Mononuclear cell (primary cell): ENCODE results near the gene PDLIM1. TPM values are rescaled to one million over a fixed set of nuclear protein-coding genes. Genes with fewer than 3 reads are reported as not detected.
"Not testable (repeated sequence)": the region's sequence is repeated elsewhere in the genome, so short reads cannot be mapped to it uniquely, and the experiment has no call there.

Source experiments
- H3K27me3 ChIP-seq: 2 replicates; pipeline ENCODE4 v1.6.0; 2011; ENCODE audit warnings: low read length, control low read depth; ENCODE audit not compliant: insufficient read depth
- H3K4me1 ChIP-seq: 2 replicates; pipeline ENCODE4 v1.5.1; 2011; ENCODE audit warnings: mild to moderate bottlenecking, low read length, control low read depth; ENCODE audit not compliant: insufficient read depth
- H3K4me3 ChIP-seq: 2 replicates; pipeline ENCODE4 v1.5.1; 2011; ENCODE audit warnings: mild to moderate bottlenecking, low read length, moderate library complexity
- H3K9me3 ChIP-seq: 2 replicates; pipeline ENCODE4 v1.5.1; 2011; ENCODE audit warnings: low read depth, mild to moderate bottlenecking, control low read depth, low read length
- total RNA-seq: library from RNA; depleted of rRNA; stranded (reverse); fragments of >200 nt; gene quantifications from one replicate; pipeline ENCODE4 v1.2.3, GENCODE V29; 2012

PDLIM1 gene
- total RNA-seq, 1 donor, result 19.9 TPM

DNA sequence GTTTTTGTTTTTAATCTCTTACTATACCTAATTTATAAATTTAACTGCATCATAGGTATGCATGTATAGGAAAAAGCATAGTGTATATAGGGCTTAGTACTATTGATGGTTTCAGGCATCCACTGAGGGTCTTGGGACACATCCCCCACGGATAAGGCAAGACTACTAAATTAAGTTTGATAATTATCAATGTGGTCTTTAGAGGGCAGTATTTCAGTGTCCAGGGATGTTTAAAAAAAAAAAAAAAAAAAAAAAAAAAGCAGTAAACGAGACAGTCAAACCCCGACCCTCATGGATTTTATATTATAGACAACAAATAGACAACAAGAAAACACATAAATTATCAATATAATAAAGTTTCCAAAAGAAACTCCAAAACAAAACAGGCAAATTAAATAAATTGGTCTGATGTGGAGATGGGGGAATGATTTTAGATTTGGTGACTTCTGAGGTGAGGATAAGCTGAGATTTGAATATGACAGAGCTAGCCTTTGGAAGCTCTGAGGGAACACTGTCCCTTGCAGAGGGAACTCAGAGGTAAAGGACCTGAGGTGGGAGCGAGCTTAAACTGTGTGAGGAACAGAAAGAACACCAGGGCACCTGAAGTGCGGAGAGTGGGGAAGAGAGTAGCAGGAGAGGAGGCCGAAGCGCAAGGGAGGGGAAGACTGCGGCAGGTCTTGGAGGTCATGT is 82.0 kb downstream of the PDLIM1 start:
- Histone ChIP-seq H3K27me3 (no peaks in the 10 kb centered on the region), H3K9me3 (no peaks in the 10 kb centered on the region), H3K4me3 (no peak overlapping the region), H3K4me1 (no peaks in the 10 kb centered on the region)

DNA sequence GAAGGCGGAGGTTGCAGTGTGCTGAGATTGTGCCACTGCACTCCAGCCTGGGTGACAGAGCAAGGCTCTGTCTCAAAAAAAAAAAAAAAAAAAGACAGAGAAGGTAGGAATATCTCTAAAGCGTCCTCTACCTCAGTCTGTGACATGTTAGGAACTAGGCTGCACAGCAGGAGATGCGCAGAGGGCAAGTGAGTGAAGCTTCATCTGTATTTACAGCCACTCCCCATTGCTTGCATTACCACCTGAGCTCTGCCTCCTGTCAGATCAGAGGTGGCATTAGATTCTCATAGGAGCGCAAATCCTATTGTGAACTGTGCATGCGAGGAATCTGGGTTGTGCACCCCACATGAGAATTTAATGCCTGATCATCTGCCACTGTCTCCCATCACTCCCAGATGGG is 87.9 kb downstream of the PDLIM1 start:
- not testable (repeated sequence) for H3K4me1 ChIP-seq, H3K27me3 ChIP-seq, H3K4me3 ChIP-seq, H3K9me3 ChIP-seq

DNA sequence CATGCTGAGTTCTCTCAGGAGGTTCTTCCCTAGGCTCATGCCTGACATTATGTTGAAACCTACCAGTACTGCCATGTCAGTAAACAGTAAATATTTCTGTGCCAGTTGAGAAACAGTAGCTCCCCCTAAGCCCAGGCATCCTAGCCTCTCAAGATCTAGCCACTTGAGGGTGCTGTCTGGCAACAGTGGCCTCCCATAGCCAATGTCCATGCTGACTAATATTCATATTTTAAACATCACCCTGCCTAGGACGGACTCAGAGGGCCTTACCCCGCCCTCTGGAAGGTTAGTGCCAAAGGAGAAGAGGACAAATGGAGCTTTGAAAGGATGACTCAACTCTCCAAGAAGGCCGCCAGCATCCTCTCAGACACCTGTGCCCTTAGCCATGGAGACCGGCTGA is 89.1 kb downstream of the PDLIM1 start:
- H3K4me1 ChIP-seq, result no peaks in the 10 kb centered on the region
- no peaks in the 10 kb centered on the region for H3K27me3 ChIP-seq
- no peaks in the 10 kb centered on the region for H3K9me3 ChIP-seq
- no peak overlapping the region for H3K4me3 ChIP-seq

DNA sequence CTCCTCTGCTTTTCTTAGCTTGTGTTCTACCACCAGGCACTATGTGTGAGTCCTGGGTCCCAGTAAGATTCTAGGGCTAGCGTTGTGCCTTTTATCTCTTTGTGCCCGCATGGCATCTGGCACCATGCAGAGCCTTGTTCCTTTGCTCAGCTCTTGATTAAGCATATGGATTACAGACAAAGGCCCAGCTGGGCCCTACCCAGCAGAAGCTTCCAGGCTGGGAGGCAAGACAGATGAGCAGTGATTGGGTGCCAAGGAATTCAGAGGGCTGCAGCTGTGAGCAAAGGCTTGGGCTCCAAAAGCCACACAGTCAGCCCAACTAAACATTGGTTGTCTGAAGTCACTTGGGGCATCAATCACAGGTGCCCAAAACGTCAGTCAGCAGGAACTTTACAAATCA is 94.8 kb downstream of the PDLIM1 start:
- H3K27me3 ChIP-seq, result no peaks in the 10 kb centered on the region
- no peak overlapping the region for H3K4me3 ChIP-seq
- H3K9me3 ChIP-seq, result no peaks in the 10 kb centered on the region
- no peaks in the 10 kb centered on the region for H3K4me1 ChIP-seq

DNA sequence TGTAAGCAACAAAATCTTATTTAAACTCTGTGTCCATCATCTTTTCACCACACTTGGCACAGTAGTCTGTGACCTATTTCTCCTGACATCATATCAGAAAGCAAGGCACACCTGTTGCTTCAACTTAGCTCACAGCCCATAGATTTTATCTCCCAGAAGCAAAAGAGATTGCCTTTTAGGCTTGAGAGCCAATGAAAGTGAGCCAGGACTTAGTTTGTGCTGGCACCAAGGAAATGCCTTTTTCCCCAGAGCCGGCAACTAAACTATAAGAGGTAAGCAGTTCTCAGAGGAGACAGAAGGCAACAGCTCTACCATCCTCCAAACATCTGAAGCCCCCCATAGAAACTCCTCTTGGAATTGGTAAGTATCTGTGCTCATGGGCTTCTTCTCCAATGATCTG is 96.9 kb downstream of the PDLIM1 start, which contains the start of gene ACSM6:
TSS of gene ACSM6 (plus strand) at position 295 of the 400 bp plus-strand sequence. CDS start 248 bp downstream, outside the sequence.
- no peaks in the 10 kb centered on the region for H3K4me1 ChIP-seq
- H3K27me3 ChIP-seq, result no peaks in the 10 kb centered on the region
- no peak within 1 kb of the TSS for H3K4me3 ChIP-seq
- no peaks in the 10 kb centered on the region for H3K9me3 ChIP-seq

DNA sequence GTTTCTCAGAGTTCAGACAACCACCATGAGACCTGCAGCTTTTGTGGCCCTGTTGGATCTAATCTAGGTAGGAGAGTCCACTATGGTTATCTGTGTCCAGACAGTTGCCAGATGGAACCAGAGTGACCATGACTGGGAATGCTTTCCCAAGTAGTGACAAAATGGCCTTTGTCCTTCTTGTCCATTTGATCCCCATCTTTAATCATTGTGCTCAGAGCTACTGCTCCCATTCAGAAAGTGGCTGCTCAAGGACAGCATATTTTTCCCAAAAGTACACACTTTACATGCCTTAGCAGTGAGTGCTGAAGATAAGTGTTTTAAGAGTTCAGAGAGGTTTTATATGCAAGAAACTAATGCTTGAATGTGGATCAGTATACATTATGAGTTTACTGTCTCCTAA is 102.2 kb downstream of the PDLIM1 start:
- H3K27me3 ChIP-seq, result no peaks in the 10 kb centered on the region
- H3K4me3 ChIP-seq, result no peak overlapping the region
- peaks cover 5% of the 10 kb centered on the region for H3K4me1 ChIP-seq
- no peaks in the 10 kb centered on the region for H3K9me3 ChIP-seq

DNA sequence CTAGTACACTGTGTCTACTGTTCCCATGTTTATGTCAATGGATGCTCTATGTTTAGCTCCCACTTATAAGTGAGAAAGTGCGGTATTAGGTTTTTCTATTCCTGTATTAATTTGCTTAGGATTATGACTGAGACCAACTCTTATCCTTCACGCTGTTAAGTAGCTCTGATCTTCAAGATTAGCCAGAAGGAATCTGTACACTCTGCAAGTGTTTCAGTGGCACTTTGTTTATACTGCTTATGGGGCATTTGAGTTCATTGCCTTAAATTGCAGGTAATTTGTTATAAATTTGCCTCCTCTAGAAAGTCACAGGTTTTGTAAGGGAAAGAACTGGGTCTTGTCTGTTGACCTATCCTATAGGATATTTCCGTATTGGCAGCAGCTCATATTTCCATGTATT is 103.2 kb downstream of the PDLIM1 start:
- no peaks in the 10 kb centered on the region for H3K27me3 ChIP-seq
- no peak overlapping the region for H3K4me3 ChIP-seq
- no peaks in the 10 kb centered on the region for H3K9me3 ChIP-seq
- H3K4me1 ChIP-seq, result peaks cover 11% of the 10 kb centered on the region

Other genes with a start within 250 kb of the PDLIM1 start
- gene CYP2C8, start 221.5 kb downstream of the PDLIM1 start, total RNA-seq, result 0.10 TPM
- gene ACSM6, start 96.8 kb downstream of the PDLIM1 start, total RNA-seq, result not detected